GM21423 (cell line): ENCODE measurements around the gene GSPT1.

Source experiments
- ATAC-seq: cut with Tn5 transposase; IDR thresholded peaks from one replicate; pipeline ENCODE4 v1.9.1; 2021; ENCODE audit warnings: mild to moderate bottlenecking, moderate library complexity; ENCODE audit not compliant: unreplicated experiment

GSPT1 gene

DNA sequence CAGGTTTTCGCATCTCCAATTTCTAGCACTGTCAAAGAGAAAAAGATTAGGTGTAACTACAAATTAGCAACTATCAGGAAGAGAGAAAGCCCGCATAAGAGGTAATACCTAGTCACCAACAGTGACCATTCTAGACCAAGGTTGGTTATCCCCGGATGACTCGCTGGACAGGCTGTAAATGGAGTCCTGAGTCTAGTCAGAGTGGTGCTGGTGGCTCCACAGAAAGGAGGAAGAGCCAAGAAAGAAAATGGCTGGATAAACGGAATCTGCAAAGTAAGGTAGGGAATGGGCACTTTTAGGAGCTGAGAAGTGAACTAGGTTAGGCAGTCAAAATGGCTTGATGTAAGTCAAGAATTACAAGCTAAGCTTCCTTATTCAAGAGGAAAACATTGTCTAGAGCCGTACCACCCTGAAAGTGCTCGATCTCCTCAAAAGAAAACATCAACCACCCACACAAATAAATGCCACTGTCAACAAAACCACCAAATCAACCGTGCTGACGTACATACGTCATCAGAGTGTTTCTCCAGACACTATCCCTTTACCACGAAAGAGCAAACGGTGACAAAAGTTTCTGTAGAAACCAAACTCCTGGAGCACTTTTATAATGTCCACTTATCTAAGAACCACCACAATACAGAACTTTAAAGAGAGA, 2.2 kb downstream of the GSPT1 start:
- no peak for ATAC-seq

- no peak for ATAC-seq
Observed at GRCh38 chr16:11909653-11910545, 5.9 kb downstream of the GSPT1 start.

- no peak for ATAC-seq
Observed at GRCh38 chr16:11907160-11907970, 8.4 kb downstream of the GSPT1 start.

GRCh38 chr16:11903906-11904305, 11.8 kb downstream of the GSPT1 start:
- no peak for ATAC-seq

DNA sequence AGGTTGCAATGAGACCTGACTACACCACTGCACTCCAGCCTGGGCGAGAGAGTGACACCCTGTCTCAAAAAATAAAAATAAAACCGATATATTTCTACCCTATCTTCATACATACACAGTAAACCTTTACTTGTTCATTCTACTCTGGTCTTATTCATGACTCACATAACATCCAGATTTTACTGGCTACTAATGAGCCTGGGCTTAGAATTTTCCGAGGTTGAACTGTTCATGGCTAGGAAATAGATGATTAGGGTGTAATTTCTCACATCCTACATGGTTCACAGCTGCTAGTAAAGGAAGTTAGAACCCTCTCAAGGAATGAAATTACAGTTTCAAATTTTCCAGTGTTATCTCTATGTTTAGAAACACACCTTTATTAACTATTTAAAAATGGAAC, 14.7 kb downstream of the GSPT1 start:
- no peak for ATAC-seq

- no peak for ATAC-seq
Observed at GRCh38 chr16:11896486-11897176, 19.1 kb downstream of the GSPT1 start.

DNA sequence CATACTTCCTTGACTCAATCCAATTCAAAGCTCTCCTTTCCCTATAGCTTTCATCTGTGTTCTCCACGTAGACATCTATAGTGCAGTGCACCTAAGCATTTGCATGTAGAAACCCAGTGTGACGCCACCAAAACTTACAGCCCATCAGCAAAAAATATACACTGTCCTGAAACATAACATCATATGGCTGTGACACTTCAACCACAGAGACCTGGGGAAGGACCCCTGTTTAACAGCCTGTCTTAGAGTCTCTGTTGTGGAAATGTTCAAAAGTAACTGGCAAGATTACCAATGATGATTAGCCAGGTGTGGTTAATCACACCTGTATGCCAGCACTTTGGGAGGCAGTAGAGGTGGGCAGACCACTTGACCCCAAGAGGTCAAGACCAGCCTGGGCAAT, 22.2 kb downstream of the GSPT1 start:
- ATAC-seq, result no peak

DNA sequence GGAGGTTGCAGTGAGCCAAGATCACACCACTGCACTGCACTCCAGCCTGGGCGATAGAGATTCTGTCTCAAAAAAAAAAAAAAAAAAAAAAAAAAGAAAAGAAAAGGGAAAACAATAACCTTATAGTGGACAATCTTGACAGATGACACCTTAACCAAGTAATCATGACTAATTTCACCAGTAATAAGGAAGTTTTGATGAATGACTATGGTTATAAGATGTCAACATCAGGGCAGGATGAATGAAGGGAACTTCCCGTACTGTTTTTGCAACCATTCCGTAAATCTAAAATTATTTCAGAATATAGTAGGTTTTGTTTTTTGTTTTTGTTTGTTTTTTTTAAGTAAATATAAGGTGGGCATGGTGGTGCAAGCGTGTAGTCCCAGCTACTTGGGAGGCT, 23.0 kb downstream of the GSPT1 start:
- ATAC-seq, result no peak

DNA sequence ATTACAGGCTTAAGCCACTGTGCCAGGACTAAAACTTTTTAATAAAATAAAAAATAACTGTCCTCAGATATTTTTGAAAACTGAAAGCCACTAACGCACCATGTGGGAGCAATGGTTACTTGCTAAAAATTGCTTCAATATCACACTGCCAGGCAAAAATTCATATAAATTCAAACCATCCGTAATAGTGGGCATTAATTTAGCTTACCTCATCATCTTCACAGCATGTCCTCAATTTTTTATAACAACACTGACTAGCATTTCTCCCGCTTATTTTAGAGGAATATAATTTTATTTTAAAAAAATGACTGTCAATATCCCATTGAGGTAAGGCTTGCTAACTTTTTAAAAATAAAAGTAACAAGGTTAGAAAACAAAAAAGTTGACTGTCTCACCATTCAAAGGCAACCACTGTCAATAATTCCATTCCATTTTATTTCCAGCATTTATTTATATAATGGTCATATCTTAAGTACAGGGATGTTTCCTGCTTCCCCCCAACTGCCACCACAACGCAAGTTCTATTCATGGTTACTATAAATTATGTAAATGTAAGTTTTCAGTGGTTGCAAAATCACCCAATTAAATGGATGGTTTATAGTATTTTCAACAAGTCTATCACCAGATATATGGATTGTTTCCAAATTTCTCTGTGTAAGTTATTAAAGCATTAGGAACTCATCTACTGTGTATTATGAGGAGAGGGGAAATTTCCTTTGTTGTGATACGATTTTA, 25.4 kb downstream of the GSPT1 start:
- ATAC-seq, result no peak

DNA sequence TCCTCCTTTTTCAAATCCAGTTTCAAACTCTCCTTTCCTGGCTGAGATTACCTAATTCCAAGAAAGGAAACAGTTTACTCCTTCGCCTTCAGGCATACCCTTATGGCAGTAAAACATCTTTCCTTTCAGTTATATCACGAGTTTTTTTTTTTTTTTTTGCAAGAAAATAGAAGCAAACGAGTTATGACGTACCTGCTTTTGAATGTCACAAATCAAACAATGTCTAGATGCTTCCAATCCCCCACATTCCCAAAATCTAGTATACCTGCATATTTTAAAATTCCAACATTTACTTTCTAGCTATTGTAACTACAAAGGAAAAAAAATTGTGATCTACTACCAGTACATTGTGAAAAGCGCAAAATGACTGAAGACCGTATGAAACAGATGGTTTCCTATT, 28.9 kb downstream of the GSPT1 start:
- no peak for ATAC-seq

DNA sequence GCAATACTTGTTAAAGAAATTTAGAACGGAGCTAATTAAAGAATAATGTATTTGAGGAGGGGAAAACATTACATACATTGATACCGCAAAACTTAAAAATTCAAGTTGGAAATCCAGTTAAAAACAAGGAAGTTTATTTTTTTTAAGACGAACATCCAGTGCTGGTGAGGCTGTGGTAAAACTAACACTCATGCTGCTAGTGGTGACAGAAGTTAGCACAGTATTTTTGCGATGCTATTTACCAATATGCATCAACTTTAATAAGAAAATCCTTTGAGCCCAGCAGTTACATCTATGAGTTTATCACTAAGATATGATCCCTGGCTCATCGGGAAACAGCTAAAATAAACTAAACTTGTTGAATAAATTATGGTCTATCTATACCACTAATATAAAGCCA, 31.7 kb downstream of the GSPT1 start:
- ATAC-seq, result no peak

DNA sequence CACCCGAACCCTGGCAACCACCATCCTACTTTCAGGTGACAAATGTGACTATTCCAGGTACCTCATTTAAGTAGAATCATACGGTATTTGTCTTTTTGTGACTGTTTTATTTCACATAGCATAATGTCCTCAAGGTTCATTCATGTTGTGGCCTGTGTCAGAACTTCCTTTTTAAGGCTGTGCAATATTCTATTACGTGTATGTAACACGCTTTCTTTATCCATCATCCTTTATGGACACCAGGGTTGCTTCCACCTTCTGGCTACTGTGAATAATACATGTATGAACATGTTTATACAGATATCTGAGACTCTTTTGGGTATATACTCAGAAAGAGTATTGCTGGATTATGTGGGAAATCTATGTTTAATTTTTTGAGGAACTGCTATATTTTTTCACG, 35.7 kb downstream of the GSPT1 start:
- no peak for ATAC-seq

- no peak for ATAC-seq
Observed at GRCh38 chr16:11877374-11877773, 38.4 kb downstream of the GSPT1 start.

DNA sequence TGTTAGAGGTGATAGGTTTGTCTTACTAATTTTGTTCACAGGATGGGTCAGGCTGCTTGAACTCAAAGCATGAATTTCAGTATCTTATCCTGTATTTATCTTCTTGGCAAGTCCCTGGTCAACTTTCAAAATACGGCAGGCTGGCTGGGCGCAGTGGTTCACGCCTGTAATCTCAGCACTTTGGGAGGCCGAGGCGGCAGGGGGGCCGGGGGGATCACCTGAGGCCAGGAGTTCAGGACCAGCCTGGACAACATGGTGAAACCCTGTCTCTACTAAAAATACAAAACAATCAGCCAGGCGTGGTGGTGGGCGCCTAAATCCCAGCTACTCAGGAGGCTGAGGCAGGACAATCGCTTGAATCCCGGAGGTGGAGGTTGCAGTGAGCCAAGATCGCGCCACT, 39.5 kb downstream of the GSPT1 start:
- ATAC-seq, result no peak

DNA sequence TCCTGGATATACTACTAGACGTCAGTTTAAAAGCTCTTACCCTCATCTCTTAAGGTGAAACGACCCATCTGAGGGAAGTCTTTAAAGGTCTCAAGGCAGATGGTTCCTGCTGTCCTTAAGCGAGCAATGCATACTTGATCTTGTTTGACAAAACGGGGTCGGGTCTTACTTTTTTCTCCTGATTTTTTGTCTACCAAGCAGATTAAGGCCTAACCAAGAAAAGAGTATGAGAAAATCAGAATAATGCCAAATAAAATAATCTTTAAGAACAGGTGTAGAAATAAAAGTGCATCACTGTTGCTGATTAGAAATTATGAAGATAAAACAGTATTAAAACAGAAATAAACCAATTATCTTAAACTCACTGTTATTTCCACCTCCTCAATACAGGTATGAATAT, 40.0 kb downstream of the GSPT1 start:
- no peak for ATAC-seq

- no peak for ATAC-seq
Observed at GRCh38 chr16:11871193-11871592, 44.6 kb downstream of the GSPT1 start.

GRCh38 chr16:11870399-11870798, 45.4 kb downstream of the GSPT1 start:
- ATAC-seq, result no peak

DNA sequence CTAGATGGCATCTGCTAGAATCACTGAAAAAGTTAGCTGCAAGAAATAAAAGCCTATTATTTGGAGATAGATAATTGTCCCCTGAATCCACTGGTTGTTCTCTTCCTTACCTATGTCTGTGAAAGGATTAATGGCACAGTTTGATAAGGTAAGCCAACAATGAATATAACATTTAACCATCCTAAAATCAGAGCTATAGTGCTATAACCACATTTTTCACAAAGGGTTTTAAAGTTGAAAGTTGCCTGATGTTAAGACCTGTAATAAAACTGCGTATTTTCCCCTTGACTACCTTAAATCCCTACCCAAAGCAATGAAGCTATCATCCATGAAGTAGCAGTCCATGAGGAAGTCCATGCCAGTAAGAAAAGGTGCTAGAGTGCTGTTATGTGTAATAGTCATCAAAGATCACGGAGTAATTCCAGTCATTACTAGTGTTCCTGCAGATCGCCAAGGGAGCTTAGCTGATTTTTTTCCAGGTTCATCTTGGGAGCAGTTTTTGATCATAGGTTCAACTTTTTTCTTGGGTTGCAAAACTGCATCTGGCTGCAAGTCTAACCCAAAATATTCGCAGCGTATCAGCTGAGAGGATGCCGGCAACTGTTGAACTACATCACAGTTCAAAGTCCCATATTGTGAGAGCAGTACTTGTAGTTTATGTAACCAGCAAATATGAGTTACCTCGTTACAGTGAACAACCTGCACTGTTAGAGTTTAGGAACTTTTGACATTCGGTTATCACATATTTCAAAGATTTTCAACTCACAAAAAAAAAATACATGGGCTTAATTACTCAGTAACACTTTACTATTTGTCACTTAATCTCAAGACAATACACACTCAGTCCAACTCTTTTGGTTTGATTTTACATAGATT, 46.2 kb downstream of the GSPT1 start:
- ATAC-seq, result no peak

GRCh38 chr16:11868412-11868980, 47.3 kb downstream of the GSPT1 start:
- ATAC-seq, result no peak
